ENCODE results near the gene RNF144B.

Gene RNF144B

DNA sequence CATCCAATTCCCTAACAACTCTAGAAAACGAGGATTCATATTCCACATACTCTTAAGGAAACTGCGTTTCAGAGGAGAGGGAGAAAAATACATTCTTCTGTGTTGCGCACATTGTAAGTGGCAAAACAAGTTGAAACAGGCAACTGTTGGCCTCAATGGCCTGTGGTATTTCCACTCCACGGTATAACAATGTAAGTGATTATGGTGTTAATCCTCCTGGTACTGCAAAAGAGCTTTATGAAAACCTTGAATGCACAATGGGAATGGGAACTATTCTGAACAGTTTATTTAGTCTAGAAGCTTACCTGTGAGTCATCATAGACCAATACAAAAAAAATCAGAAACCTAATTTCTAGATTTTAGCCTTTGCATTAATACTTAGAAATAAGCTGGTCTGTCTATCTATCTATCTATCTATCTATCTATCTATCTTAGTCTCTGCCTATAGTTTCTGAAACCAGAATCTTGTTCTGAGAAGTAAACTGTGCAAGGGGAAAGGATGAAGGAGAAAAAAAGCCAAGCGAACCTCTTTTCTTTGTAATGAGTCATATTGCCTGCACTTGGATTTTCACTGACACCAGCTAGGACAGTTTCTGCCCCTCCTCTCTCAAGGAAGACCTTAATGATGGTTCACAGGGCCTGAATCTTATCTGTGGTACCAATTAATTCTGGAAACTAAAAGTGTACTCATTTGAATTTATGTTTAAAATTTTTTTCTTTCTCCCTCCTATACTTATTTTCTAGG lies 101.5 kb downstream of the RNF144B start:
- DNase-seq (ENCODE audit: low read depth): no peak

DNA sequence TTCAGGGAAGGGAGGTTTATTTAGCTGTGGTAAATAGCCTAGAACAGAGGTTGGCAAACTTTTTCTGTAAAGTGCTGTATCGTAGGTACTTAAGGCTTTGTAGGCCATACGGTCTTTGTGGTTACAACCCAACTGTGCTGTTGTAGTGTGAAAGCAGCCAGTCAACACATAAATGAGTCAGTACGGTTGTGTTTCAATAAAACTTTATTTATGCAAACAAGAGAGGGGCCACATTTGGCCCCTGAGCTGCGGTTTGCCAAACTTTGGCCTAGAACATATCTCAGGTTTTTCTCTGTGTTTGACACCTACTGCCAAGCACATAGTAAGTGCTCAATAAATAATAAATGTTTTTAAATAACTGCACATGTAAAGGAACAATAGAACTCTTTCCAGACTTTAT lies 102.2 kb downstream of the RNF144B start:
- no peak for DNase-seq (ENCODE audit: low read depth)

DNA sequence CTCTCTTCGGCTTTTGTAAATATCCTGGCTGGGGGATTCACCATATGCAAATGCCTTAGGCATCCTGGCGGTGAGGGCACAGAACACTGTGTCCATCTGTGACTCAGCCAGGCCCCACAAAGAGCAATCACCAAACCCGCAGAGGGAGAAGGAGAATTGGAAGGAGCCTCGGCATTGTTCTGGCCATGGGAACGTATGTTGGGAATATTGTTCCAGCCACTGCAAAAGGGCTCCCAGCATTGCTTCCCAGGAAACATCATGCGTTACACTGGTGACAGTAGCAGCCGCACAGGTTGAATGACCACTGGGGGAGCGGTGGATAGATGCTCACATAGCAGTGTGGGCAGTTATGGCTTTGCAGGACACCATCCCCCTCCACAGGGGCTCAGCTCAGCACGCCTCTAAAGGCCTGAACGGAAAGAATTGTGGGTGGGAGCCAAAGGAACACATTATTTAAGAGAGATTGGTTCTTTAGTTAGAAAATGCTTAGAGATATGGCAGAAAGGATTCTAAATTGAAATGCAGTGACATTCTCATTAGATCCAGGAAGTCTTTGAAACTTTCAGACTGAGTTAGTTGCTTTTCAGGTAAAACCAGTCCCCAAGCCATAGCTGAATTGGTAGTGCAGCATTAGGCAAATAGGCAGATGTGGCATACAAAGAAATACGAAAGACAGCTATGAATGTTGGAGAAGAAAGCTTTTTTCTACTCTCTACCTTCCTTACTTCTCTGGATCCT lies 104.3 kb downstream of the RNF144B start:
- DNase-seq (ENCODE audit: low read depth): no peak

DNA sequence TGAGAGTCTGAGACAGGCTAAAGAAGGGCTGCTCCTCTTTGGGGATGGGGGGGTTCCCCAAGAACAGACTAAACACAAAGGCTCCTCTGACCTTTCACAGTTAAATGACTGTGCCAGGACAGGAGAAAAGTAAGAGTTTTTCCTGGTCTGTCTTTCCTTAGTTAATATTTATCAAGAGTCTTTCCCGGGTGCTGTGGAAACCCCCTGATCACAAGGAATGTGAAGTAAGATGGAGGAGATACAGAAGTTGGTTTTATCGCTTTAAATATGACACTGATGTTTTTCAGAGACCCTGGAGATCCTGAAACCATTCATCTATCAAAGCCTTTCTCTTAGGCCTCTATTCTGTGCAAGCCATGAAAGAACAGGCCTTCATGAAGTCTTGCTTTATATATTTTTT lies 105.8 kb downstream of the RNF144B start:
- no peak for DNase-seq (ENCODE audit: low read depth)

DNA sequence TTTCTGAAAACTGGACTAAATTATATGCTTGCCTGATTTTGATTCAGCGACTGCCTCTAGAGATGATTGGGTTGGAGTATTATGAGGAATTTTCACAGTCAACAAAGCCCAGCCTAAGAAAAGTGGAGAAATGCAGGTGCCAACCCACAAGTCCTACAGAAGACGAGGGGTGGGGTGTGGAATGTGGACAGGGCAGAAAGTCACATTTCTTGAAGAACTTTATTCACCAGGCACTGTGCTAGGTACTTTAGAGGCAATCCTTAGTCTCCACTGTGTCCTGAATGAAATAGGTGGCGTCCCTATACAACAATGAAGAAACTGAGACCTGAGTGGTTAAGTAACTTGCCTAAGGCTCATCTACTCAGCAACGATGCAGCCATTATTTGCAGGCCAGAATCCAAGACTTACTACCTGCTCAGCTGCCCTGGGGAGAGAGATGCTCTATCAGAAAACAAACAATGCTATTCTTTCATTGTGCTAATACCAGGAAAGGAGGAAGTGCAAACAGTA lies 106.3 kb downstream of the RNF144B start:
- no peak for DNase-seq (ENCODE audit: low read depth)

DNA sequence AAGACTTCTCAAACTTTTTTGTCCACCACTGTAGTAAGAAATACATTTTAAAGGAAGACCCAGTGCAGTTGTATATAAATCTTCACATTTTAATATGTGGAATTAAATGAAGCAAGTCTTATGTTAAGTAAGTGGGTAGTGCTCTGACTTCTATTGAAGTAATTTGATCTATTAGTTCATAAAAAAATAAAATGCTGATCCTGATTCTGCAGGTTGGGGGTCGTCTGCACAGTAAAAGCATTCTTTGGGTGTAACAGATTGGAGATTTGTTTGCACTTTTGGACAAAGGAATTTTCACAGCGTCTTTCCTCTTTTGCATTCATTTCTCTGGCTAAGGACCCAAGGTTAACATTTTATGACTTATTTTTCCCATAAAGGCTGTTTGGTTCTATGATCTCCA lies 106.8 kb downstream of the RNF144B start:
- no peak for DNase-seq (ENCODE audit: low read depth)

DNA sequence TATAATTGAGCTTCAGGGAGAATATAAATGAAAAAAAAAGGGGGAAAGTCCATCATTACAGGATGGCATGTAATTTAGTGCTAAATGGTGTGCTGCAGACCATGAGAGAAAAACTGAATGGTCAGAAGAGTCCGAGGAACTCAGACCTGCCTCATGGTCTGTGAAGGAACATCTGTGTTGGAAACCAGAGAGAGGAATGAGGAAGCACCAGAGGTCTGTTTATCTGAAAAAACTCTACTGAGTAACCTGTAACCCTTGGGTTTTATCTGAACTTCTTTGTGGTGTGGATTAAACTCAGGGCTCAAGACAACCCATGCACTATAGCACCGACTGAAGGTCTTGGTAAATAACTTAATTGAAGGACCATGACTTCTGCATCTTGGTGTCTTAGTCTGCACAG lies 108.1 kb downstream of the RNF144B start:
- no peak for DNase-seq (ENCODE audit: low read depth)

DNA sequence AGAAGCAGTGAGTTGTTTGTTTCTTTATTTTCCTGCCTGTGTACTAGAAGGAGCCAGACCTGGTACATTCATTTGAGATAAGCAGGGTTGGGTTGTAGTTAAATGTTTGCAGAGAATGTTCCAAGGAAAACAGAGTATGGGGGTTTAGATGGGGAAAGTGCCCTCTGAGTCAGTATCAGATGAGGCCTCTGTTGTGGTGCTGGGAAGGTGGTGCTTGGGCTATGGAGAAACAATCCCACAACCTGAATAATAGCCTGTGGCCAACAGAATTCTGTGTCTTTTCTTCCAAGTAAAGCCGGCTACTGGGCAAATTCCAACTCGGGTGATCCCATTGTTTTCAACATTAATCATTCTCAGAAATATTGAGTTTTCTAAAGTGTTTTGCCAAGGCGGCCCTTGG lies 109.3 kb downstream of the RNF144B start:
- DNase-seq (ENCODE audit: low read depth): no peak

DNA sequence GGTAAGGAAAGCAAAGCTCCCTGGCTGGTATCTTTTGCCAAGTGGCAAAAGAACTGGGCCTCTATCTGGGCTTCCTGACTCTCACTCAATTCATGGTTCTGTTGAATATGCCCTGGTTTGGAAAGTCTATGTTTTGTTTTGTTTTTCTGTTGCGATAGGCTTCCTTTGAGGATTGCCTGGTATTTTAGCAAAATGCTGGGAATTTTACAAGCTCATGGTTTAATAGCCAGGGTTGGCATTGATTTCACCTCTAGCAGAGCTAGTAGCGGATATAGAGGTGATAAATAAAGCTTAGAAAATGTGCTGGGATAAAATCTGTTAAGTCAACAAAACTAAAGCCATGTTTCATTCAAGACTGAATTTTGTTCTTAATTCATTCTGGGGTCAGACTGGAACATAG lies 109.9 kb downstream of the RNF144B start:
- DNase-seq (ENCODE audit: low read depth): no peak

DNA sequence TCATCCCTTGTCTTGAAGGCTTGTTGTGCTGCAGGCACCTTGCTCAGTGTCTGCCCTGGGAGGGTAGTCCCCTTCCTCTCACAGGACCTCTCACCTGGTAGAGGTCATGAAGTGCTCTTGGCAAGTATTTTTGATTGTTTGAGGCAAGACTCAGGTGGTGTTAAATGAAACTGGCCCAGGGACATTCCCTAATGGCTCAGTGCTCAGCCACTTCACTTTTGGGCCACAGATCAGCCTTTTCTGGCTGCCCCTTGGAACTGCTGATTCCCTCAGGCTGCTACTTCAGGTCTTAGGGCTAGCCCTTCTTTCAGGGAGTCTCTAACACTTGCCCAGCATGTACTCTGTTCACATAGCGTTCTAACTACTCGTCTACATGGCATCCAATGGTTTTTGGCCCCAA lies 111.3 kb downstream of the RNF144B start:
- DNase-seq (ENCODE audit: low read depth): no peak

DNA sequence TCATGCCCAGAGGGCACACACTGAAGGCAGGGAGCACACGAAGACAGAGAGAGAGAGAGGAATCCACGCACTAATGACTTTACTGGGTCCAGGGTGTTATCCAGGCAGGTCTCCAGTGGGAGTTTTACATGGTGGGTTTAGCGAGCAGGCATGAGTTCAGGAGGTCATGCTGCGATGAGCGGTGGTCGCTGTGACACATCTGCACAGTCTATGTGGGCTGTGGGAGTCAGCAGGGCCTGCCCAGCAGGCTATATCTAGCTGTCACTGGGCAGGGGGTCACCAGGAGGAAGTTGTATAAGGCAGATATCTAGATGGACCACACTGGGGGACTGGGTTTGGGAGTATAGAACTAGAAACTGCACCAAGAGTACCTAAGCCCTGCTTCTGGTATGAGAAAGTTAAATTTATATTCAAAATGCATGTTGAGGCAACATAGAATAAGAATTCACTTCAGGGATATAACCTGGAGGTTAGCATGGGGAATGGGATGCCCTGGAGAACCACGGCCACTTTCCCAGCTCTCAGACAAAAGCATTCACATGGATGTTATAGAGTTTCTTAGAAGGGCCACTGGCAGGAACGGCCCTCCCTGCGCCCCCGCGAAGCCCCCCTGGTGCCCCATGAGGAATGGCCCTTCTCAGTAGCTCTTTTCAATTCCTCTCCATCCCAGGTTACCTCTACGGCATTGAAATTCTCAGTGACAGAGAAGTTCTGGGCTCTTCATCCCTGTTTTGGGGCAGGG lies 113.9 kb downstream of the RNF144B start:
- no peak for DNase-seq (ENCODE audit: low read depth)

DNA sequence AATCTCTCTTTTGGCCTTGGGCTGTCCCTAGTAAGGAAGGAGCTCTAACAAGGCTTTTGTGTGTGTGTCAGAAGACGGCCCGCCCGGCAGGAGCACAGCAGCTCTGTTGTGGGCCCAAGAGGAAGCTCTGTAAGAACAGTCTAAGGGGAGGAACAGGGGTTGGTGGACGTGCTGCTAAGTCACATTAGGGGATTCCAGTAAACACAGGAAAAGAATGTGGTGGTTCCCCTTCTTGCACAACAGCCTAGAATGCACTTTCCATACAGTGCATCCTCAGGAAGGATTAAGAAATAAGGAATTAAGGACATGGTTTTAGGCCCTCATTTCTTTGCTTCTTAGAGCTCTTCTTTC lies 114.5 kb downstream of the RNF144B start:
- no peak for DNase-seq (ENCODE audit: low read depth)

DNA sequence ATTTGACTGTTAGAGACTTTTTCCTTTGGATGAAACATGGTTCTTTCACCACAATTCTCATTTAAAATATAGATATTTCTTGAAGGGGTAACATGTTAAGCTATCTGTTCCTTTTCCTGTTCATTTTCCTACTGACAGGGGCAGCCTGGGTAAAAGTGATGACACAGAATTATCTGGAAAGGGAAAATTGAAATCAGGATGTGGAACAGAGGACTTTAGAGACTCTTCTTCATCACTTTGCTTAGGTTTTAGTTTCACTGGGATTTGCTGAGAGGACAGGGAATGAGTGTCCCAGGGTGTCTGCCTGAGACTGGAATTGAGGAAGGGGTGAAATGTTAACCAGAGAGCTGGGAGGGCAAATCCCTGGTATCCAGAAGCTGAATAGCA lies 116.0 kb downstream of the RNF144B start:
- no peak for DNase-seq (ENCODE audit: low read depth)

DNA sequence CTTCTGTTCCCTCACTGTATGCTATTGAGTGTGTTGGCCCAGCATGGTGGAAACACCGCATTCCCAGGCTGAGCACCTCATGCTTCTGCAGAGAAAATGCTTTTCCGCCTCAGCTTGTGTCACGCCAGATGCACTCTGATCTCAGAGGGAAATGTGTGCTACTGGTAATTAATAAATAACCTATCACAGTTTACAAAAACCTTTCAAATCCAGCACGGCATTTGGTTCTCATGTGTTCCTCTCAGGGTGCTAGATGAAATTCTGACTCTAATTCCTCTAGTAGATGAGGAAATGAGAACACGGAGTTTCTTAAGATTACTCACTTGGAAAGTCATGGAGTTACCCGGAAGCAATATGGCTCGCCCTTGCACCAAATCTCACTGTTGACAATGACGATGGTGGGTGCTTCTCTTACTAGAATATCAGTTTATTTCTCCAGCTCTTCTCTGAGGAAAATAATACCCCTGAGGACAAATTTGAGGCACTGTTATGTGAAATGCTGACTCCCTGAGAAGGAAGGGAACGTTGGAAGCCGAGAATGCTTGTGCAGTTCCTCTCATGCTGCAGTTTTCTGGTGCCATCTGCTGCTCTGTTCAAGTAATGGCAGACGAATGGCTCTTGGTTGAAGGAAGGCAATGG lies 116.6 kb downstream of the RNF144B start:
- no peak for DNase-seq (ENCODE audit: low read depth)

DNA sequence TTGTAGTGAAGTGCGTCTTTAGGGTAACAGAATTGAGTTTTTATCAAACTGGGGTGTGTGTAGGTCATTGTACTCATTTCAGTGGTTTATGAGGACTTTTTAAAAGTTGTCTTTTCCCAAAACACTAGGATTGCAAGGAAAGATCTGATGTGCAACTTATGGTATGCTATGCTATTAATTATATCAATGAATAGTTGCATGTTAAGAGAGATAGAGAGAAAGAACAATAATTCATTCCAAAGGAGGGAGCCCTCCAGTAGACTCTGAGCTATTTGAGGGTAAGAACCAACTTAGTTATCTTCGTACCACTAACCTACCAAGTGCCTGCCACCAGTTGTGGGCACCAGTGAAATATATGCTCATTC lies 117.1 kb downstream of the RNF144B start:
- DNase-seq (ENCODE audit: low read depth): no peak

DNA sequence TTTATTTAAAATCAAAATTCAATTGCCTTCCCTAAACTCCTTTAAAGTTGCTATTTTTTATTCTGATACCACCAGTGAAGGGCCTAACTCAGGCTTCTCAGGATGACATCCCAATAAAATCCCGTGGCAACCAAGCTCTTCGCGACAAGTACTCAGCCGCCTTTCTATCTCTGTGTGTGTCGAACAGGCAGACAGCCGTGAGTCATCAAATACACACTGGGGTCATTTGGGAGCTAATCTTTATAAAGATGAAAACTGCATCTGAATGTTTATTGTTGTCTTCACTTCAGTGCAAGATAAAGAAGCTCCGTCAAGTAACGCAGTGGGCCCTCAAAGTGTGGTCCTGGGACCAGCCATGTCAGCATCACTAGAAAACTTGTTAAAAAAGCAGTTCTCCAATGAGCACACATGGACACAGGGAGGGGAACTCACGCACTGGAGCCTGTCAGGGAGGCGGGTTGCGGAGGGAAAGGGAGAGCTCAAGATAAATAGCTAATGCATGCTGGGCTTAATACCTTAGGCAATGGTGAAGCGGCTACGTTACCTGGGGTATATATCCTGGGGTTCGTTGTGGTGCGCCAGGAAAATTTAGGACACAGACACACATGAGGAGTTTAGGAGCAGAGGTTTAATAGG lies 119.3 kb downstream of the RNF144B start:
- DNase-seq (ENCODE audit: low read depth): no peak

DNA sequence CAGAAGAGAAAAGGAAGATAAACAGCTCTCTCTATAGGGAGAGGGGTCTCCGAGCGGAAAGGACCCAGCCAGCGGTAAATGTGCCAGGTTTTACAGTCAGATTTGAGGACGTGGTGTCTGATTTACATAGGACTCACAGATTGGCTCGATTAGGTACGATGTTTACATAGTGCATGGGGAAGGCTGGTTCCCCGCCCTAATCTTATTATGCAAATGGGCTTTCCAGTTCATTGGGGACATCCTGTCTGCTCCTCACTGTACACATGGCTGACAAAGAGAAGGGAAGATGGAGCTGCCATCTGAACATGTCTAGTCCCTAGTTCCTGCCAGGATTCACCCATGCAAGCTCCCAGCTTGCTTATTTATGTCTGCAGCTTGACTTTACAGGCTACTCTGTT lies 119.9 kb downstream of the RNF144B start:
- DNase-seq (ENCODE audit: low read depth): no peak

DNA sequence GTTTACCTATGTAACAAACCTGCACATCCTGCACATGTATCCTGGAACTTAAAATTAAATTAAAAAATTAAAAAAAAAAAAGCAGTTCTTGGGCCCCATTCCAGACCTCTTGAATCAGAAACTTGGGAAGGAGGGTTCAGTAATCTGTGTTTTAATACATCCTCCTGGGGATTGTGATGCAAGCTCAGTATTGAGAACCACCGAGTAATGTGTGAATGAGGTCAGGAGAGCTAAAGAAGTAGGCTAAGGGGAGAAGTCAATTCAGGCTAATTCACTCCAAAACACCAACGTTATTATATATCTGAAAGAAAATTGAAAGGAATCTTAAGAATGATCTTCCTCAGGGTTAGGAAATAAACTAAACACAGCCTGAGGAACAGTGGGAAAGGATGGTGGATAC lies 120.4 kb downstream of the RNF144B start:
- DNase-seq (ENCODE audit: low read depth): no peak

DNA sequence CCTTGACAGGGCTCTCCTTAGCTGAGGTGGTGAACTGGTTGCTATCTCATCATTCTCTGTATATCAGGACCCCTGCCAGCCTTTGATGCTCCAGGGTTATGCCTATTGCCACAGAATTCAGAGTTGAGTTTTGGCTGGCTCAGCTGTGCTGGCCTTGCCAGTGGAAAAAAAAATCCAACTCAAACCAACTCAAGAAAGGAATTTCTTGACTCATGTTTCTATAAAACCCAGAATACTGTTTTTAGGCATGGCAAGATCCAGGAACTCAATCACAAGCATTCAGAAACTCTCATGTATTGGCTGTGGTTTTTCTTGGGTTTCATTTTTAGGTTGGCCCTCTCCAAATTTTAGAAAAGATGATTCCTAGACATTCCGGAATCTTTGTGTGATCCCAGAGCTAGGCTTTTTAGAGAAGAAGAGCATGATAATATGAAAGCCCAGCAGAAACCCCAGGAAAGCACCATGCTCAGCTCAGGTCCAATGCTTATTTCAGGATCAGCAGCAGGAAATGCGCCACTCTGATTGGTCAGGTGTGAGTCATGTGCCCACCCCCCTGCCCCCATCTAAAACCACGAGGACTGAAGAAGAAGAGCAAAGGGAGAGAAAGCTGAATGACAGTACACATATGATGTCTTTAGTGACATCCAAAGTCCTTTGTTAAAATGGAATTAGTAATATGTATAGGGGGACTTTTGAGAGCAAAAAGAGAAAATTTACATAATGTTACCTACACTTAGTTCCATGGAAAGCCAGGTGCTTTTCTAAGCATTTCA lies 122.9 kb downstream of the RNF144B start:
- peak; percentile 57 for DNase-seq (ENCODE audit: low read depth)

DNA sequence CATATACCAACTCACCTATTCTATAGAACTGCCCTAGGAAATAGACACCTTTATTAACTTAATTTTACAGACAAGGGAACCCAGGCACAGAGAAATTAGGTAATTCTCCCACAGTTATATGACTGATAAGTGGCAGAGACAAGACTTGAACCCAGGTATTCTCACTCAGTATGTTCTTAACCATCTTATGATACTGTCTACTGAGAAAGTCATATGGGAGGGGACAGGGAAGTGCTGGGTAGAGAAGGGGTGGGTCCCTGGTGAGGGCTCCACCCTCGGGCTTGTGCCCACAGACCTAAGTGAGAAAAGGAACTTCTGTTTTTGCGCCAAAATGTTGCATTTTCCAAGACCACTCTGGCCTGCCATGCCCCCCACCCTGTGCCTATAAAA lies 123.5 kb downstream of the RNF144B start:
- DNase-seq (ENCODE audit: low read depth): peak; percentile 21

DNA sequence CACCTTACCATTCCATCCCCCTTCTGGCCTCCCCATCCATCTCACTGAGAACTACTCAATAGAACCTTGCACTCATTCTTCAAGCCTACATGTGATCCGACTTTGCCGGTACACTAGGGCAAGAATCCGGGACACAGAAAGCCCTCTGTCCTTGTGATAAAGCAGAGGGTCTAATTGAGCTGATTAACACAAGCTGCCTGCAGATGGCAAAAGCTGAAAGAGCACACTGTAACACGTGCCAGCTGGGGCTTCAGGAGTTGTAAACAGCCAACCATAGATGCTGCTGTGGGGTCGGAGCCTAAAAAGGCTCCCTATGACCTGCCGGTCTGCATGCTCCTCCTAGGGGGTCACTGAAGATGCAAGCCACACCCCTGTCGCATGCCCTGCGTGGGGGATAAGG lies 124.1 kb downstream of the RNF144B start:
- no peak for DNase-seq (ENCODE audit: low read depth)
